HG03025 (cell line): ENCODE measurements around the gene NTNG1.
A peak's percentile ranks its signal among the peaks of the same experiment; 100 is the strongest.

Source experiments
- ATAC-seq: cut with Tn5 transposase; IDR thresholded peaks from one replicate; pipeline ENCODE4 v1.9.1; 2021; ENCODE audit warnings: mild to moderate bottlenecking, moderate library complexity; ENCODE audit not compliant: unreplicated experiment, low FRiP score

Gene NTNG1

DNA sequence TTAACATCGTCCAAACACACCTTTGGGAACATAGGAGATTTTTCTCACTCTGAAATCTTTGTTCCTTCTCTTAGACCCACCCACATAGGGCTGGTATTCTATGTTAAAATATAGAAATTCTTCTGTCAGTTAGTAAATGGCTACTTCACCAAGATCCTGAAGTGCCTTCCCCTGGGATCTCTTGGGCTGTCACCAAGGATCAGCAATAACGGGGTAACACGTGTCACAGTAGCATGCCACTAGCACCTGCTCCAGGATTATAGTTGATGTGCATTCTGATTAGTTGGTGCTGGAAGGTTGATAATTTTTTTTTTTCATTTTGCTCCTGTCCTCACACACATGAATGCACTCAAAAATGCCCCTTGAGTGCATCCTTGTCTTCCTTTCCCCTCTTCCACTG is 298.7 kb downstream of the NTNG1 start:
- no peak for ATAC-seq

GRCh38 chr1:107442551-107442950 is 301.7 kb downstream of the NTNG1 start:
- no peak for ATAC-seq

- ATAC-seq, result no peak
These were observed 302.2 kb downstream of the NTNG1 start for GRCh38 chr1:107443027-107443426.

GRCh38 chr1:107443860-107444259 is 303.0 kb downstream of the NTNG1 start:
- ATAC-seq, result no peak

- ATAC-seq, result no peak
These were observed 303.5 kb downstream of the NTNG1 start for GRCh38 chr1:107444302-107444701.

GRCh38 chr1:107449326-107449725 is 308.5 kb downstream of the NTNG1 start:
- ATAC-seq, result no peak

GRCh38 chr1:107450899-107451664 is 310.2 kb downstream of the NTNG1 start:
- peak; percentile 67 for ATAC-seq

DNA sequence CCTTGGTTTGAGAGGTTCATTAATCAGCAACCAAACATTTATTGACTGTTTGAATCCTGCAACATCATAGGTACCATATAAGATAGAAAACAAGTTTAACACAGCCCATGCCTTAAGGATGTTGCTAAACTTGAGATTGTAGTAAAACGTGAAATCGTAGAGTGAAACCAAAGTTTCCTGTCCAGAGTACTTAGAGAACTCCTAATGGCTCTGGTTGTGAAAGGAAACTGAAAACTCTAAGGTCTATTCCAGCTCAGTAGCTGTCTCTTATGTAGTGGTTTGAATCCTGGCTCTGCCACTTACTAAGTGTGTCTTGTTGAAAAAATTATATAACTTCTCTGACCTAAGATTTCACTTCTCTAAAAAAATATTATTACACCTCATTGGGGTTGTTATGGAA is 310.9 kb downstream of the NTNG1 start:
- peak; percentile 74 for ATAC-seq

- no peak for ATAC-seq
These were observed 314.0 kb downstream of the NTNG1 start for GRCh38 chr1:107454791-107455190.

DNA sequence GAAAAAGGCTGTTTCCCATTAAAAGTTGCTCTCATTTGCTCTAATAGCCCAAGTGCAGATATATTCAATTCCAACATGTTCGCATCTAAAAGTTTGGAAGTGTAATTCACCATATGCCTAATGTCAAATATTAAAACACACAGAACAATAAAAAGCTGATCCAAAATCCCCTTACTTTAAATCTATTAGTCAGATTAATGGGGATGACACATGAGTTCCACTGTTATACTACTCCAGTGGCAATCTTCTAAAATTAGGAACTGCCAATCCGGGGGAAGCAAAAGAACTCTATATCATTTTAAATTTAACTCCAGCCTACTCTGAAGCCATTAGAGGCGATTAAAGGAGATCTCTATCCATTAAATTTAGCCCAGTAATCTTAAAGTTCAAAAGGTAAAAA is 317.1 kb downstream of the NTNG1 start:
- no peak for ATAC-seq

DNA sequence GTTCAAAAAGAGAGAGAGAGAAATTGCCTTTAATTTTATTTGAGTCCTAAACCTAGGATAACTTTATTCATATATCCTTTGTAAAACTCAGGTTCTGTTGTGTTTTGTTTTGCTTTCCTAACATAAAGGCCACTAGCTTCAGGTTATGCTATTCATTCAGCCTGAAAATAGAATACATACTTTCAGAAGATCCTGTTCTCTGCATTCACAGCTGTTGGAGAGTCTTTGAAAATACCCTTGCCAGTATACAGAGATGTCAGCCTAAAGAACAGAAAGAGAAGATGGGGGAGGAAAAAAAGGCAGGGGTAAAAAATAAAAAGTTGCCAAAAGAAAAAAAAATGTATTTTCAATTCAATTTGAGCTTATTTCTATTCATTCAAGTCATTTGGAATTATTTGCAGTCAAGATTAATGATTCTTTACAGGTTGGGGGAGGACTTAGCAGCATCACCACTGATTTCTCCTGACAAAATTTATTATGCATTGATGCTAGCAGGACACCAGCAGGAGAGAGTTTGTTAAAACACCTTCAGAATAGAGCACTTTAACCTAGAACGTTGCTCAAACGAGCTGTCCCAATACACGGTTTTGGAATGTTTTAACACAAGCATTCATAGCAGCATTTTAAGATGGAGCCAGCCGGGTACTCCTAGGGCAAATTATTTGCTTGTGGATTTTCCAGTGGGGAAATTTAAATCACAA is 318.5 kb downstream of the NTNG1 start:
- ATAC-seq, result peak; percentile 78

- ATAC-seq, result peak; percentile 93
These were observed 319.2 kb downstream of the NTNG1 start for GRCh38 chr1:107460035-107460434.

DNA sequence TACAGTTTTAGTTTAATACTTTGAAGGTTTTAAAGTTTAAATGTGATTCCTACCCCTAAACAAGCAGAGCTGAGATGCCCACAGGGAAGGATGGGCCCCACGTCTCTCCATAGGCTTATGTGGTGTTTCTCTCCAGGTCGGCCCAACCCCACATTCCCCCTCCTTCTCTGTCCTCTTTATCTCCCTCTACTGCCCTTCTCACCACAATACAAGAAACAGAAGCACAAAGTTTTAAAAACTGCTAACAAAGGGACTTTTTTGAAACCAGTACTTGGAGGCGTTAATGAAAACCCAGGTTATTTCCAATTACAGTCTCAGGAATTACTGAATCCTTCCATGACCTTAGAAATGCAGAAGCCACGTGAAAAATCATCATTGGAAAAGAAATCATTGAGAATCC is 324.0 kb downstream of the NTNG1 start:
- ATAC-seq, result no peak

DNA sequence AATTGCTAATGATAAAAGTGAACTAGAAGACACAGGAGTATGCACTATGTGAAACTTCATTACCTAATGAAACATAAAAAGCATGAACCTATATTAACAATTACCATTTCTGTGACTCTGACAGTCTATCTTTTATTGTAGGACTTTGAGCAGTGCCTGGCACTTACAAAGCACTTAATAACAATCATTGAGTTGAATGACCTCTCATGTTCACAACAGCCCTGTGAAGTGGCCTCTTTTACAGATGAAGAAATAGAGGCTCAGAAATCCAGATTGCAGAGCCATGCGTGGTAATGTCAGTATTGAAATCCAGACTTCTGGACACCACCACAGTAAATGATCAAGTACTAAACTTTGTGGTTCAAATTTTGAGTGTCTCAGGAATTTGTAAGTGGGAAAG is 326.4 kb downstream of the NTNG1 start:
- ATAC-seq, result no peak

DNA sequence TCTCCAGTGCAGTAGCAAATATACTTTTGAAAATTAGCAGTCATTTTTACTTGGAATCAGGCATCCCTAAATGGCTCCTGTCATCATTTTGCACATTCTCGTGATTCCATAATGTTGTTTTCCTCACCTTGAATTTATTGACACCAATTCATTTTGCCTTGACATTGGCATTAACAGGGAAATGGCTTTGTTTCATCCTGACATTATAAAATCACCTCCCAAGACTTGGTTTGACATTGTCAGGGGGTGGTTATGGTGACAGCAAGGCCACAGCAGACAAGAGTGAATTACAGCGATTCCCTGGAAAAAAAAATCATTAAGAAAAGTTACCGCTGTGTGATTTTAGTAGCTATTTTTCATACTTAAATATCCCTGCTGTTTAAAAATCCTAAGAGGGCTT is 327.0 kb downstream of the NTNG1 start:
- ATAC-seq, result no peak

GRCh38 chr1:107473065-107473464 is 332.2 kb downstream of the NTNG1 start:
- no peak for ATAC-seq

DNA sequence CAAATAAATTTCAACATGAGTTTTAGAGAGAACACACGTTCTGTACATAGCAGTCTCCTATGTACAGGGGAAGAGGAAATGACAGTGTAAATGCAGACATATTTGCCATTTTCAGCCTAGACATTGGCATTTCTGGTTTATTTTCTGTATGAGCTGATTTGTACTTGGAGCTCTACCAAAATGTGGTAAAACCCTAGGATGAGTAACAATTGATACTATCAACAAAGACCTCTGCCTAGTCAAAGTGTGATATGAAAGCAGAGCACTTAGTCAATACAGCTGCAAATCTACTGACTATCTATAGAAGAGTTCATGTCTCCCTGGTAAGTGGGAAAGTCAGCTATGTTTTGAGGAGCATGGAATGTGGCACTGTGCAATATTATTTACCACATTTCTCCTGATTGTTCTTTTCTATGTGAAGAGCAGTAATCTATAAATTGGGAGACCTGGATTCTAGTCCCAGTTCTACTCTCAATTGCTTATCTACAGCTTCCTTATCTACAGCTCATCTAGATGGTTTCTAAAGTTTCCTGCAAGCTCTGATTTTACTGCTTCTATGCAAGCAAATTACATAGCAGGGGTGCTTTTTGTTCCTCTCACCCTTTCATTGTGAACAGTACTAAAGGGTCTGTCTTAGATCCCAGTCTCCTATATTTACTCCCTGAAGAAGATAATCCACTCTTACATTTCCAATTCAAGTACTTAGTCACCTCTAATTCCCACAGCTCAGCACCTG is 334.2 kb downstream of the NTNG1 start:
- peak; percentile 63 for ATAC-seq

DNA sequence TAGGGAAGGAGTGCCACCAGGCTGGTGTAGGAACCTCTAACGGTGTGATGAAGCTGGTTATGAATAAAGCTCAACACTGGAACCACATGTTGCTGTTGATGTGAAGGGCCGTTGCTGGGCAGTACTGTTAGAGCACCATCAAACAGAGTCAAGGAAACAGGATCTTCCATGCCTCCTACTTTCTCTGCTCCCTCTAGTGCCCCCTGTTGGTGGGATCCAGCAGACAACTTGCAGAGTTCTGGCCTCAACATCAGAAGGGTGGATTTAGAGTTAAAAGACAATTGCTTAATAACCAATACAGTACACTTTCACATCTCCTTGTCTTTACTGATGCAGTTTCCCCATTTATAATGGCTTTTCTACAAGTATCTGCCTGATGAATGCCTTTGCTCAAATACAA is 336.4 kb downstream of the NTNG1 start:
- ATAC-seq, result no peak

DNA sequence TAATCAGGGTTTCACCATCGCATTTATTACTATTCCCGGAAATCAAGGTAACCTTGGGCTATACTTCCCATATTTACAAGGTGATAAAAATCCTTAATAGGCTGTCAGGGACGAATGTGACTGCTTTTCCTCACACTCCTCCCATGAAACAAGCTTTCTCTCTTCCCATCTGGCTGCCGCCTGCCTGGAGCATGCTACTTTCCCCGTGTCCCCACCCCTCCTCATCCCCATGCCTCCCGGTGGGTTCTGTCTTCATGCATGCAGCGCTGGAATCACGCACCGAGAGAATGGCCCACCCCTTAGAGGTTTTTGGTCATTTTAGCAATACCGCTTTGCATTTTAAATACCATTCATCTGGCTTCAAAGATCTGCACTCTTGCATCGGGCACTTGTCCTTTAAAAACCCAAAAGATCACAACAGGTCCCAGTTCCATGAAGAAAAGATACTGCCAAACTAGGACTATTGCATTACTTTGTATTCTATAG is 339.1 kb downstream of the NTNG1 start:
- no peak for ATAC-seq

GRCh38 chr1:107480548-107481415 is 339.9 kb downstream of the NTNG1 start:
- ATAC-seq, result no peak
